ENCODE data around the gene SLAMF6.
"Not testable (repeated sequence)": the region's sequence is repeated elsewhere in the genome, so short reads cannot be mapped to it uniquely, and the experiment has no call there.

Gene SLAMF6

DNA sequence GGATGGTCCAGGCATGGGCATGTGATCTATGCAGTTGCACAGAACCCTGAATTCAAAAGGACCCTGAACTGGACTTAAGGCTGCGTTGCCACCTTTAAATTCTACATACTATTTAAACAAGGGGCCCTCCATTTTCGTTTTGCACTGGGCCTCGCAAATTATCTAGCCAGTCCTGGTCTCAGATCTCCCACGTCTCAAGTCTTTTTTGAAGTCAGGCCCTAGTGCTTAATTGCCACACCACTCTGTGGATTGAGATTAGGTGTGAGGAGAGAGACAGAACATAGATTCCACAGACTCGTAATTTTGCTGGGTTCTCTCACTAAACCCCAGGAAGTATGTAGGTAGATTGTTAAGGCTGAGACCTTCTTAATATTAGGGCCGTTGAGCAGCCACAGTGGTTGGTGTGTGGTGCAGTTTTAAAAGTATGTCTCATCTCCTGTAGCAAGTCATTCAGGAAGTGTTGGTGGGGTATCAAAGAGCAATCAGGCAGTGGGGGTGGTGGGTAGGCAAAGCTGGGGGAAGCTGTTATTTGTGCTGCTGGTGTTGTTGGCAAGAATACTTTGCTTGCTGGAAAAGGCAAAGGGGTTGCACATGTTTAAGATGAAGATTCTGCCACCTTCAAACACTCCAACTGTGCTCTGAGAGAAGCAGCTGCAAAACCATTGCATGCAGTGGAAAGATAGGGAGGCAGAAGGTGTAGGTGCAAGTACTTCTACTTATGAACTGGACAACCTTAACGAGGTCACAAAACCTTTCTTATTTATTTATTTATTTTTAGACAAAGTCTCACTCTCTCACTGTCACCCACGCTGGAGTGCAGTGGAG is 45.0 kb upstream of the SLAMF6 start:
- Histone ChIP-seq H3K27ac (ENCODE audit: low read depth, low read length) (peak overlapping the region; percentile 17), H4K20me1 (ENCODE audit: control insufficient read depth, insufficient read depth, low read depth, low read length) (no peaks in the 10 kb centered on the region), H3K79me2 (ENCODE audit: control insufficient read depth, low read length) (peaks cover 55% of the 10 kb centered on the region), H3K4me3 (ENCODE audit: low read length) (0 out of 2 replicates have a peak overlapping the region, but pooled peaks have one; percentile 12), H3K27me3 (ENCODE audit: control insufficient read depth, low read length) (no peaks in the 10 kb centered on the region), H3K9me3 (ENCODE audit: control insufficient read depth, insufficient read depth, low read length) (peaks cover 4% of the 10 kb centered on the region; the same call in 1 of the 2 replicates), H3K36me3 (ENCODE audit: control insufficient read depth, low read length) (peaks cover 61% of the 10 kb centered on the region), H3K9me2 (replicated peaks; ENCODE audit: control insufficient read depth, low read length) (no peaks in the 10 kb centered on the region), H3K4me1 (ENCODE audit: control insufficient read depth, low read length) (peaks cover 72% of the 10 kb centered on the region), H3F3A (ENCODE audit: control insufficient read depth, insufficient read depth) (peaks cover 7% of the 10 kb centered on the region; the same call in 1 of the 2 replicates), H3K4me2 (ENCODE audit: low read length) (peak overlapping the region; percentile 52)
- TF ChIP-seq, protein P1, sequence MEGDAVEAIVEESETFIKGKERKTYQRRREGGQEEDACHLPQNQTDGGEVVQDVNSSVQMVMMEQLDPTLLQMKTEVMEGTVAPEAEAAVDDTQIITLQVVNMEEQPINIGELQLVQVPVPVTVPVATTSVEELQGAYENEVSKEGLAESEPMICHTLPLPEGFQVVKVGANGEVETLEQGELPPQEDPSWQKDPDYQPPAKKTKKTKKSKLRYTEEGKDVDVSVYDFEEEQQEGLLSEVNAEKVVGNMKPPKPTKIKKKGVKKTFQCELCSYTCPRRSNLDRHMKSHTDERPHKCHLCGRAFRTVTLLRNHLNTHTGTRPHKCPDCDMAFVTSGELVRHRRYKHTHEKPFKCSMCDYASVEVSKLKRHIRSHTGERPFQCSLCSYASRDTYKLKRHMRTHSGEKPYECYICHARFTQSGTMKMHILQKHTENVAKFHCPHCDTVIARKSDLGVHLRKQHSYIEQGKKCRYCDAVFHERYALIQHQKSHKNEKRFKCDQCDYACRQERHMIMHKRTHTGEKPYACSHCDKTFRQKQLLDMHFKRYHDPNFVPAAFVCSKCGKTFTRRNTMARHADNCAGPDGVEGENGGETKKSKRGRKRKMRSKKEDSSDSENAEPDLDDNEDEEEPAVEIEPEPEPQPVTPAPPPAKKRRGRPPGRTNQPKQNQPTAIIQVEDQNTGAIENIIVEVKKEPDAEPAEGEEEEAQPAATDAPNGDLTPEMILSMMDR (IDR thresholded peaks at IDR 0.05; ENCODE audit: low read depth, low read length, poor library complexity, severe bottlenecking): no peak
- TF ChIP-seq EZH2phosphoT487 (IDR thresholded peaks at IDR 0.05; ENCODE audit: borderline replicate concordance, low read length): no peak

GRCh38 chr1:160567341-160567740 is 44.3 kb upstream of the SLAMF6 start:
- Histone ChIP-seq H3K27me3 (ENCODE audit: control insufficient read depth, low read length) (no peaks in the 10 kb centered on the region), H3K4me2 (ENCODE audit: low read length) (no peak overlapping the region)

DNA sequence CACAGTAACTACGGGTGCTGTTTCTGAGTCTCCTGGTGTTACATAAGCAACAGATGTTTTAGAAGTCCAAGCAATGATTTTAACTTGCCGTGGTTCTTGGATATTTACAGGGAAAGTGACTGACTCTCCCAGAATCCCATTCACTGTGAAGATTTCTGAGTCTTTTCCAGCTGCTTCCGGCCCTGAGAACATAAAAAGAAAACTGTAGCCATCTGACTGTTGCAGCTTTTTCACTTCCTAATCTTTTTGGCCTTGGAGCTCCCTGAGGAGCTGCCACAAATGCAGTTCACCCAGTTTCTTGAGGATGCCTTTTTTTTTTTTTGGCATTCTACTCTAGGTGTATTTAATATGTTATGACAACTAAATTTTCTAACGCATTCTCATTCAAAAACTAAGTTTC is 42.5 kb upstream of the SLAMF6 start:
- H4K20me1 ChIP-seq (ENCODE audit: control insufficient read depth, insufficient read depth, low read depth, low read length): no peaks in the 10 kb centered on the region
- no peaks in the 10 kb centered on the region for H3K27me3 ChIP-seq (ENCODE audit: control insufficient read depth, low read length)
- H3K36me3 ChIP-seq (ENCODE audit: control insufficient read depth, low read length): peaks cover 48% of the 10 kb centered on the region
- peaks cover 49% of the 10 kb centered on the region for H3K79me2 ChIP-seq (ENCODE audit: control insufficient read depth, low read length)
- H3F3A ChIP-seq (ENCODE audit: control insufficient read depth, insufficient read depth): peaks cover 7% of the 10 kb centered on the region; the same call in 1 of the 2 replicates
- no peak overlapping the region for H3K4me3 ChIP-seq (ENCODE audit: low read length)
- no peaks in the 10 kb centered on the region for H3K9me2 ChIP-seq (replicated peaks; ENCODE audit: control insufficient read depth, low read length)
- TF ChIP-seq EZH2phosphoT487 (IDR thresholded peaks at IDR 0.05; ENCODE audit: borderline replicate concordance, low read length): no peak
- TF ChIP-seq, protein P1 (IDR thresholded peaks at IDR 0.05; ENCODE audit: low read depth, low read length, poor library complexity, severe bottlenecking): no peak
- peaks cover 57% of the 10 kb centered on the region for H3K4me1 ChIP-seq (ENCODE audit: control insufficient read depth, low read length)
- H3K27ac ChIP-seq (ENCODE audit: low read depth, low read length): no peak overlapping the region
- H3K9me3 ChIP-seq (ENCODE audit: control insufficient read depth, insufficient read depth, low read length): peaks cover 8% of the 10 kb centered on the region
- peak overlapping the region; percentile 20 for H3K4me2 ChIP-seq (ENCODE audit: low read length)

More at GRCh38 chr1:160567341-160567740, 44.3 kb upstream of the SLAMF6 start:
- Histone ChIP-seq H3K4me3 (ENCODE audit: low read length) (no peak overlapping the region), H3K4me1 (ENCODE audit: control insufficient read depth, low read length) (peaks cover 72% of the 10 kb centered on the region), H3K9me2 (replicated peaks; ENCODE audit: control insufficient read depth, low read length) (no peaks in the 10 kb centered on the region), H3K27ac (ENCODE audit: low read depth, low read length) (no peak overlapping the region), H4K20me1 (ENCODE audit: control insufficient read depth, insufficient read depth, low read depth, low read length) (no peaks in the 10 kb centered on the region), H3K79me2 (ENCODE audit: control insufficient read depth, low read length) (peaks cover 51% of the 10 kb centered on the region), H3K9me3 (ENCODE audit: control insufficient read depth, insufficient read depth, low read length) (peaks cover 8% of the 10 kb centered on the region), H3K36me3 (ENCODE audit: control insufficient read depth, low read length) (peaks cover 58% of the 10 kb centered on the region), H3F3A (ENCODE audit: control insufficient read depth, insufficient read depth) (peaks cover 7% of the 10 kb centered on the region; the same call in 1 of the 2 replicates)
- TF ChIP-seq, protein P1 (IDR thresholded peaks at IDR 0.05; ENCODE audit: low read depth, low read length, poor library complexity, severe bottlenecking): no peak
- no peak for TF ChIP-seq EZH2phosphoT487 (IDR thresholded peaks at IDR 0.05; ENCODE audit: borderline replicate concordance, low read length)

DNA sequence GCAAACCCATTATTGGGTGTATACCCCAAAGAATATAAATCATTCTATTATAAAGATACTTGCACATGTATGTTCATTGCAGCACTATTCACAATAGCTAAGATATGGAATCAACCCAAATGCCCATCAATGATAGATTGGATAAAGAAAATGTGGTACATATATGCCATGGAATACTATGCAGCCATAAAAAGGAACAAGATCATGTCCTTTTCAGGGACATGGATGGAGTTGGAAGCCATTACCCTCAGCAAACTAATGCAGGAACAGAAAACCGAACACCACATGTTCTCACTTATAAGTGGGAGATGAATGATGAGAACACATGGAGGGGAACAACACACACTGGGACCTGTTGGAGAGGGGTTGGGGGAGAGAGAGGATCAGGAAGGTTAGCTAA is 40.2 kb upstream of the SLAMF6 start:
- H3K4me1 ChIP-seq (ENCODE audit: control insufficient read depth, low read length): peaks cover 54% of the 10 kb centered on the region
- H3K27ac ChIP-seq (ENCODE audit: low read depth, low read length); H3K27me3 ChIP-seq (ENCODE audit: control insufficient read depth, low read length); H3K9me2 ChIP-seq (replicated peaks; ENCODE audit: control insufficient read depth, low read length); H4K20me1 ChIP-seq (ENCODE audit: control insufficient read depth, insufficient read depth, low read depth, low read length); H3F3A ChIP-seq (ENCODE audit: control insufficient read depth, insufficient read depth); H3K4me2 ChIP-seq (ENCODE audit: low read length); H3K4me3 ChIP-seq (ENCODE audit: low read length); H3K9me3 ChIP-seq (ENCODE audit: control insufficient read depth, insufficient read depth, low read length): not testable (repeated sequence)
- peaks cover 52% of the 10 kb centered on the region for H3K79me2 ChIP-seq (ENCODE audit: control insufficient read depth, low read length)
- H3K36me3 ChIP-seq (ENCODE audit: control insufficient read depth, low read length): peaks cover 37% of the 10 kb centered on the region

DNA sequence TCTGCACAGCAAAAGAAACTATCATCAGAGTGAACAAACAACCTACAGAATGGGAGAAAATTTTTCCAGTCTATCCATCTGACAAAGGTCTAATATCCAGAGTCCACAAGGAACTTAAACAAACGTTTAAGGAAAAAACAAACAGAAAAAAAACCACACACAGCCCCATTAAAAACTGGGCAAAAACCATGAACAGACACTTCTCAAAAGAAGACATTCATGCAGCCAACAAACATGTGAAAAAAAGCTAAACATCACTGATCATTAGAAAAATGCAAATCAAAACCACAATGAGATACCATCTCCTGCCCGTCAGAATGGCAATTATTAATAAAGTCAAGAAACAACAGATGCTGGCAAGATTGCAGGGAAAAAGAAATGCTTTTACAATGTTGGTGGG is 39.7 kb upstream of the SLAMF6 start:
- H3K79me2 ChIP-seq (ENCODE audit: control insufficient read depth, low read length): peaks cover 52% of the 10 kb centered on the region
- H3K4me1 ChIP-seq (ENCODE audit: control insufficient read depth, low read length): peaks cover 49% of the 10 kb centered on the region
- H3K4me2 ChIP-seq (ENCODE audit: low read length); H4K20me1 ChIP-seq (ENCODE audit: control insufficient read depth, insufficient read depth, low read depth, low read length); H3K9me3 ChIP-seq (ENCODE audit: control insufficient read depth, insufficient read depth, low read length); H3K4me3 ChIP-seq (ENCODE audit: low read length); H3K9me2 ChIP-seq (replicated peaks; ENCODE audit: control insufficient read depth, low read length); H3K27ac ChIP-seq (ENCODE audit: low read depth, low read length); H3F3A ChIP-seq (ENCODE audit: control insufficient read depth, insufficient read depth); H3K27me3 ChIP-seq (ENCODE audit: control insufficient read depth, low read length): not testable (repeated sequence)
- H3K36me3 ChIP-seq (ENCODE audit: control insufficient read depth, low read length): peaks cover 37% of the 10 kb centered on the region
